Measurements from ENCODE around the gene APBB2. TPM values are rescaled to one million over a fixed set of nuclear protein-coding genes. Genes with fewer than 3 reads are reported as not detected.

APBB2 gene
- total RNA-seq, 1 experiment from 2014 or later = 46.0 TPM

DNA sequence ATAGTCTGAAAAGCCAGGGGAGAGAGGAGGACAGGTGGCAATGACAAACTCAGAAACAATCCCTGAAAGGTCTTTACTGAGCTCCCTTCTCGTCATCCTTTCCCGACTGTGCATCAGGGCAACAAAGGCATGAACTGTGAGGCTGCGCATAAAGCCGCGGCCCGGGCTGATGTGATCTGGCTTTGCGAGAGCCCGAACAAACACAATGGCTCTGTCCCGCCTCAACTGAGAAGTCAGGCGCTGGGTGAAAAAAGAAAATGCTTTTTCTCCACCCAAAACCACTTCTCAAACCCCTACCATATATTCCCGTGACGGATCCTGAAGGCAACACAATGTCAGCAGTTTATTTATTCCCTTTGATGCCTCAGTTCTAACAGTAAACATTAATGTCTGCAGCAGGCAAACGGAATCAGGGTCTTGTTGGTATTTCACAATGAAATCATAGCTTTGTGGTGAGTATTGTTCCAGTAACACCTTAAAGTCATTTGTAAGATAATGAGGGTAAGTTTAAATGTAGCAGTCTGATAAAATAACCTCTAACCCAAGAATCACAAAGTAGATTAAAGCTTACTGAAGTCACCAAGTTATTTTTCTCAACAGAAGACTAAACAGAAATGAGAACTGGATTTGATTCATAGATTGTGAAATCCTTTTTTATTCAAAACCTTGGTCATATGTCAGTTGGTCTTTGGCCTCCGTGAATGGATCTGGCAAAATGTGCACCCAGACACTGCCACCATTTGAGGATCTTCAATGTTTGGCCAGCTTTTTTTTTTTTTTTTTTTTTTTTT lies 67.4 kb downstream of the APBB2 start:
- Histone ChIP-seq H4K20me1 (ENCODE audit: insufficient read depth) (no peaks in the 10 kb centered on the region), H3K27ac (no peak overlapping the region), H3K79me2 (ENCODE audit: low read depth) (no peaks in the 10 kb centered on the region), H3K4me2 (no peak overlapping the region), H3K4me3 (no peak overlapping the region), H3K9me2 (ENCODE audit: insufficient read depth) (no peaks in the 10 kb centered on the region), H3K9me3 (ENCODE audit: insufficient read depth, low read depth) (no peaks in the 10 kb centered on the region), H3K4me1 (replicated peaks; ENCODE audit: insufficient read depth) (no peaks in the 10 kb centered on the region), H3K36me3 (ENCODE audit: low read depth) (no peaks in the 10 kb centered on the region), H3F3A (ENCODE audit: insufficient read depth, low read depth) (no peaks in the 10 kb centered on the region), H2AFZ (no peak overlapping the region), H3K27me3 (ENCODE audit: insufficient read depth, low read depth) (no peaks in the 10 kb centered on the region)
- CTCF ChIA-PET = interaction anchor here (0.7 to 0.9 kb wide), 2 partner anchors 86 to 170 kb away, joined by 3 to 12 read pairs; no protein-coding TSS in a partner anchor
- POLR2A ChIA-PET (ENCODE audit: unreplicated experiment) = no interaction called here
- TF ChIP-seq, protein P1, sequence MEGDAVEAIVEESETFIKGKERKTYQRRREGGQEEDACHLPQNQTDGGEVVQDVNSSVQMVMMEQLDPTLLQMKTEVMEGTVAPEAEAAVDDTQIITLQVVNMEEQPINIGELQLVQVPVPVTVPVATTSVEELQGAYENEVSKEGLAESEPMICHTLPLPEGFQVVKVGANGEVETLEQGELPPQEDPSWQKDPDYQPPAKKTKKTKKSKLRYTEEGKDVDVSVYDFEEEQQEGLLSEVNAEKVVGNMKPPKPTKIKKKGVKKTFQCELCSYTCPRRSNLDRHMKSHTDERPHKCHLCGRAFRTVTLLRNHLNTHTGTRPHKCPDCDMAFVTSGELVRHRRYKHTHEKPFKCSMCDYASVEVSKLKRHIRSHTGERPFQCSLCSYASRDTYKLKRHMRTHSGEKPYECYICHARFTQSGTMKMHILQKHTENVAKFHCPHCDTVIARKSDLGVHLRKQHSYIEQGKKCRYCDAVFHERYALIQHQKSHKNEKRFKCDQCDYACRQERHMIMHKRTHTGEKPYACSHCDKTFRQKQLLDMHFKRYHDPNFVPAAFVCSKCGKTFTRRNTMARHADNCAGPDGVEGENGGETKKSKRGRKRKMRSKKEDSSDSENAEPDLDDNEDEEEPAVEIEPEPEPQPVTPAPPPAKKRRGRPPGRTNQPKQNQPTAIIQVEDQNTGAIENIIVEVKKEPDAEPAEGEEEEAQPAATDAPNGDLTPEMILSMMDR (conservative IDR thresholded peaks at IDR 0.05) = no peak
- TF ChIP-seq EZH2 (IDR thresholded peaks at IDR 0.05; ENCODE audit: low read depth) = no peak
- no TSS peak for BruUV-seq (replicated peaks)
- DNase-seq = no peak
- intact Hi-C loops (cut with micrococcal nuclease; ENCODE audit: unreplicated experiment) = no loop called here

DNA sequence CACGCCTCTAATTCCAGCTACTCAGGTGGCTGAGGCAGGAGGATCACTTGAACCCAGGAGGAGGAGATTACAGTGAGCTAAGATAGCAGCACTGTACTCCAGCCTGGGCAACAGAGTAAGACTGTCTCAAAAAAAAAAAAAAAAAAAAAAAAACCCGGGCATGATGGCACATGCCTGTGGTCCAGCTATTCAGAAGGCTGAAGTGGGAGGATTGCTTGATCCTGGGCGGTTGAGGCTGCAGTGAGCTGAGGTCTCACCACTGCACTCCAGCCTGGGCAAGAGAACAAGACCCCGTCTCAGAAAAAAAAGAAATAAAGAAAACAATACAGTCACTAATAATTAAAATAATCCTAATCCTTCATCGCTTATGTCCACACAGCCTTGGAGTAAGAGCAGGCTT lies 68.1 kb downstream of the APBB2 start:
- no peaks in the 10 kb centered on the region for H3K36me3 ChIP-seq (ENCODE audit: low read depth)
- no peaks in the 10 kb centered on the region for H3K9me2 ChIP-seq (ENCODE audit: insufficient read depth)
- TF ChIP-seq, protein P1 (conservative IDR thresholded peaks at IDR 0.05) = no peak
- TF ChIP-seq EZH2 (IDR thresholded peaks at IDR 0.05; ENCODE audit: low read depth) = no peak
- DNase-seq = no peak
- H4K20me1 ChIP-seq (ENCODE audit: insufficient read depth) = no peaks in the 10 kb centered on the region
- CTCF ChIA-PET = interaction anchor here (0.7 kb wide), 1 partner anchor 85 kb away, joined by 12 read pairs; no protein-coding TSS in a partner anchor
- H3F3A ChIP-seq (ENCODE audit: insufficient read depth, low read depth) = no peaks in the 10 kb centered on the region
- BruUV-seq (replicated peaks) = no TSS peak
- H3K27ac ChIP-seq = no peak overlapping the region
- intact Hi-C loops (cut with micrococcal nuclease; ENCODE audit: unreplicated experiment) = no loop called here
- POLR2A ChIA-PET (ENCODE audit: unreplicated experiment) = no interaction called here
- H3K4me2 ChIP-seq = no peak overlapping the region
- H3K79me2 ChIP-seq (ENCODE audit: low read depth) = no peaks in the 10 kb centered on the region
- no peak overlapping the region for H3K4me3 ChIP-seq
- H3K9me3 ChIP-seq (ENCODE audit: insufficient read depth, low read depth) = no peaks in the 10 kb centered on the region
- no peak overlapping the region for H2AFZ ChIP-seq
- no peaks in the 10 kb centered on the region for H3K27me3 ChIP-seq (ENCODE audit: insufficient read depth, low read depth)
- no peaks in the 10 kb centered on the region for H3K4me1 ChIP-seq (replicated peaks; ENCODE audit: insufficient read depth)

DNA sequence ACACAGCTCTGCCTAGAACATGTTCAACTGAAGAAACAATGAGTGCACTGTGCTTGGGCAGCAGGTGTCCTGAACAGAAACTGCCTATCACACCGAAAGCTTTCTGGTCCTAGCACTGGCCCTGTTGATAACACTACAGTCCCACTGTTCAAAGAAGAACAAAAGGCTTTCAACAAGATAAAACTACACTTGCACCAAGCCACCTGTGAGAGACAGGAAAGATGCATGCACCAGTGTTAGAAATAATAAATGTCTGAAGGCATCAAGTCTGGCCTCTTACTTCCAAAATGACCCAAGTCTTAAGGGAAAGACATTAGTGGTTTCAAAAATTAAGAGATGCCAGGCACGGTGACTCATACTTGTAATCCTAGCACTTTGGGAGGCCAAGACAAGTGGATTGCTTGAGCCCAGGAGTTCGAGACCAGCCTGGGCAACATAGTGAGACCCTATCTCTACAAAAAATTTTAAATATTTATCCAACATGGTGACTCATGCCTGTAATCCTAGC lies 68.7 kb downstream of the APBB2 start:
- no peak for DNase-seq
- Histone ChIP-seq H3K79me2 (ENCODE audit: low read depth) (no peaks in the 10 kb centered on the region), H3K36me3 (ENCODE audit: low read depth) (no peaks in the 10 kb centered on the region), H3K4me2 (no peak overlapping the region), H4K20me1 (ENCODE audit: insufficient read depth) (no peaks in the 10 kb centered on the region), H3K9me2 (ENCODE audit: insufficient read depth) (no peaks in the 10 kb centered on the region), H2AFZ (no peak overlapping the region), H3K9me3 (ENCODE audit: insufficient read depth, low read depth) (no peaks in the 10 kb centered on the region), H3K4me1 (replicated peaks; ENCODE audit: insufficient read depth) (no peaks in the 10 kb centered on the region), H3K4me3 (no peak overlapping the region), H3K27ac (no peak overlapping the region), H3F3A (ENCODE audit: insufficient read depth, low read depth) (no peaks in the 10 kb centered on the region), H3K27me3 (ENCODE audit: insufficient read depth, low read depth) (no peaks in the 10 kb centered on the region)
- ChIA-PET CTCF (no interaction called here), POLR2A (ENCODE audit: unreplicated experiment) (no interaction called here)
- no TSS peak for BruUV-seq (replicated peaks)
- TF ChIP-seq EZH2 (IDR thresholded peaks at IDR 0.05; ENCODE audit: low read depth) = no peak
- TF ChIP-seq, protein P1 (conservative IDR thresholded peaks at IDR 0.05) = no peak
- intact Hi-C loops (cut with micrococcal nuclease; ENCODE audit: unreplicated experiment) = no loop called here
